NCI-H460 (cell line): ENCODE measurements around the gene ARHGAP27. TPM values are rescaled to one million over a fixed set of nuclear protein-coding genes. Genes with fewer than 3 reads are reported as not detected.
"Not testable (repeated sequence)": the region's sequence is repeated elsewhere in the genome, so short reads cannot be mapped to it uniquely, and the experiment has no call there.

Source experiments
- DNase-seq: peaks from one replicate; pipeline ENCODE4 v3.0.0-alpha.2; 2016; ENCODE audit warnings: low read depth; ENCODE audit errors: extremely low read depth
- total RNA-seq: library from RNA; depleted of rRNA; stranded (reverse); fragments of >200 nt; shearing (Covaris generic); gene quantifications from 2 replicates; pipeline ENCODE4 v1.2.3, GENCODE V29; 2014

Gene ARHGAP27
- total RNA-seq, 1 experiment from 2014 or later = 4.5 TPM

DNA sequence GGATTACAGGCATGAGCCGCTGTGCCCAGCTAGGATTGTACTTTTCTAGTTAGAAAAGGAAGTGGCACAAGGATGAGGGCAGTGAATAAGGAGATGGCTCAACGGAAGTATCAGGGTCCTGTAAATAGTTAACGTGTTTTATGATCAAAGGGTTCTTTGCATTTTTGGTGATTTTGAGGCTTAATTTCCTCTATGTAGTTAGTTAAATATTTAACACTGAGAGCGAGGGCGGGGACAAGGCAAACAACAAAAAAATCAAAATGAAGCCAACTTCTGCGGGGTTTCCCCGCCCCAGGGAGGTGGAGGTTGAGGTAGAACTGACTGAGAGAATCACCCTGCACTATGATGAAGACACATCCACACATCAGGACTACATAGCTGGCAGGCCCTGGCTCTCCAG, 15.4 kb upstream of the ARHGAP27 start:
- DNase-seq = not testable (repeated sequence)

- not testable (repeated sequence) for DNase-seq
These were observed 15.0 kb upstream of the ARHGAP27 start for GRCh38 chr17:45447650-45448049.

DNA sequence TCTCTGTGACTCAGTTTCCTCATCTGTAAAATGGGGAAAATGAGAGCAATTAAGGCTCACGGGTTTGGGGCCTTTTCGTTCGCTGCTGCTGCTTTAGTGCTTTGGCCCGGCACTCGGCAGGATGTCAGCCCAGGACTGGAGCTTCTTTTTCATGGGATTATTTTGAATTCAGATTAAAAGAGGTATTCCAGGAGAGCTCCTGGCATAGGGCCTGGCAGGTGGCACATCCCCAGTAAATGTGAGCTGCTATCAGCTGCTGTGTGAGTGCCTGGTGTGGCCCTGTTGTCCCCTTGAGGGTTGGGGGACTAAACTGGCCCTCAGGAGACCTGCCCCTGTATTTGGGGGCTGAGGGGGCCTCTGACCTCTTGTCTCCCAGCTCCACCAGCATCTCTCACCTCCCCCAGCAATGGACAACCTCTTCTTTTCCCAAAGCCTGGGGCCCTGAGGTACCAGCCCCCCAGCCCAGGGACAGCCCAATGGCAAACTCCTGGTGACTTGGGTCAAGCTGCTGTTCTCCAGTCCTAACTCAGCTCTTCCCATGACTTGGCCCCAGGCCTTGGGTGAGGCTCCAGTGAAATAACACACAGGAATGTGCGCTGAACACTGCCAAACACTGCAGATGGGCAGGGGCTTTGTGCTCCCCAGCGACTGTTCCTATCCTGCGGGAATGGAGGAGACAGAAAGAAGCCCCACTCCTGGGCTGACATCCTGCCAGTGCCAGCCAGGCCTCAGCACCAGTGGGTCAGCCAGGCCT, 14.4 kb upstream of the ARHGAP27 start:
- not testable (repeated sequence) for DNase-seq

DNA sequence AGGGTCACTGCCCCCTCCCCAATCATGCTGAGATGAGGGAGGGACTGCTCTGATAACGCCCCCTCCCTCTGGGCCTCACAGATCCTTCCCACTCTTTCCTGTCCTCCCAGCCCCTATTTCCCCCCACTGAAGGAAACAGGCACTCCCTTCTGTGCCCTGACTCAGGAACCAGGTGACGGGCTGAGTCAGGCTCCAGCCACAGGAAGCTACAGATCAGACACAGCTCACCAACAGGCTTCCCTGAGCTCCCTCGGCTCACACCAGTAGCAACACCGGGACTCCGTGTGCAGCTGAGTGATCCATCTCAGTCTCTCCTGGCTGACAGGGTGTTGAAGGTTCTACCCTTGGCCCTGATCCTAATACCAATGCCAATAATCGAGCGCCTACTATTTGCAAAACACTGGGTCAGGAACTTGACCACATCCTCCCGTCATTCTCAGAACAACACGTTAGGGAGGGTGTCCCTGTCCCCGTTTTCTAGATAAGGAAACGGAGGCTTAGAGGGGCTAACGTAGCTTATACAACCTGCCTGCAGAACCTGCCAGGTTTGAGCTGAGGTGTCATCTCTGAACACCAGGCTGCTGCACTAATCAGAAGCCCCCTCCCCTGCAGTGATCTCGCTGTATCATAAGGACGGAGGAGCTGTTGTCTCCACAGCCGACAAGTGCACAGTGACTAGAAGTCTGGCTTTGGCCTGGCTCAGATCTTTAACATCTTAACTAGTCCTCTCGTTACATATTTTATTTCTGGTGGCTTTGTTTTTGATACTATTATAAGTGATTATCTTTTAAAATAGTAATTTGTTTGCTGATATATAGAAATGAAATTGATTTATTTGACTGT, 13.5 kb upstream of the ARHGAP27 start:
- DNase-seq = not testable (repeated sequence)

- not testable (repeated sequence) for DNase-seq
These were observed 12.5 kb upstream of the ARHGAP27 start for GRCh38 chr17:45444856-45445820.

DNA sequence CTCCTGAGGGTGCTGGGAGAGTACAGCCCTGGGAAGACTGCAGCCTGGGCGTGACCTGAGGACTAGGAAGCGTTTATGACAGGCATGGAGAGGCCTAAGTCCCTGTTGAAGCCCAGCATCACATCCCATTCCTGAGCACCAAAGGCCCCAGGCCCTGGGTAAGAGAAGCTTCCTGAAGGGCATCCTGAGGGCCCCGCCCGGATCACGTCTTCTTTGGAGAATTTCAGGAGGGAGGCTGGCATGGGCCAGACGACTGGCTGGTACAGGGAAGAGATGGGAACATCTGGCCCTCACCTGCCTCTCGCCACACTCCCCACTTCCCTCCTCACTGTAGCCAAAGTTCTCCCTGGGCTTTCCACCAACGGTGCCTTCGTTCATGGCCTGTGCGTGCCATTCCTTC, 11.6 kb upstream of the ARHGAP27 start:
- DNase-seq = not testable (repeated sequence)

DNA sequence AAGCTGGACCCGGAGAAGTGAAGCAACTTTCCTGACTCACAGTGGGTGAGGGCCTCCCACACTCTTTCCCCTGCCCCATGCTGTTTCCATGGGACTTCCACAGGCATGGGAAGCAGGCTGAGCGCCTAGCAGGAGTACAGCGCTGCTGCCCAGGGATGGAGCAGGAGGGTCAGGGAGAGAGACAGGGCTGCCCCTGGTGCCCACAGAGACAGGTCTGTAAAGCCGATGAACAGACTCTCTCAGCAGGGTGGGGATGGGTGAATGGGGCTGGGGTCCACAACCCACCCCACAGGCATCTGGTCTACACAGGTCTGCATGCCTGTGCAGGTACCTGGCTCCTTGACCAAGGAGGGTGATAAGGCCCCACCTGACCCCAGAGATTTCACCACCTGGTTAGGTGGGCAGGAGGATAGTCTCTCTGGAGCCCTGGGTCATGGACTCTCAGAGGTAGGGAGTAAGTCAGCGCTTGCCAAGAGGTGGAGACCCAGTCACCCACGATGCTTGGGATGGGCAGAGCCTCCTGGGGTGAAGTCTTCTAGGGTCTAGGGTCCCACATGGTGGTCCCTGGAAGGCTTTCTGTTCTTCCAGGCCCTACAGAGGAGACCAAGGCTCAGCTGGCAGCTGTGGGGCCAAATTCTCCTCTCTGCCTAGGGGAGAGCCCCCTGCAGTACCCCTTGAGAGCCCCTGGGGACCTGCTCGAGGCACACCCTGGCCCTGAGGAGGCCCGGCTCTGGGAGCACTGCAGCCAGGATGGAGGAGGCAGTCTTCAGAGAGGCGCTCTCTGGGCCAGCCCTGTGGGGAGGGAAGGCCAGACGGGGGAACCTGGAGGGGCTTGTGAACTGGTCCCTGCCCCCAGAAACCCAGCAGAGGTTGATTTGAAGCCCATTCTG, 10.9 kb upstream of the ARHGAP27 start:
- not testable (repeated sequence) for DNase-seq

- no peak for DNase-seq
These were observed 9.0 kb upstream of the ARHGAP27 start for GRCh38 chr17:45441526-45442310.

- DNase-seq = not testable (repeated sequence)
These were observed 8.3 kb upstream of the ARHGAP27 start for GRCh38 chr17:45440839-45441515.

DNA sequence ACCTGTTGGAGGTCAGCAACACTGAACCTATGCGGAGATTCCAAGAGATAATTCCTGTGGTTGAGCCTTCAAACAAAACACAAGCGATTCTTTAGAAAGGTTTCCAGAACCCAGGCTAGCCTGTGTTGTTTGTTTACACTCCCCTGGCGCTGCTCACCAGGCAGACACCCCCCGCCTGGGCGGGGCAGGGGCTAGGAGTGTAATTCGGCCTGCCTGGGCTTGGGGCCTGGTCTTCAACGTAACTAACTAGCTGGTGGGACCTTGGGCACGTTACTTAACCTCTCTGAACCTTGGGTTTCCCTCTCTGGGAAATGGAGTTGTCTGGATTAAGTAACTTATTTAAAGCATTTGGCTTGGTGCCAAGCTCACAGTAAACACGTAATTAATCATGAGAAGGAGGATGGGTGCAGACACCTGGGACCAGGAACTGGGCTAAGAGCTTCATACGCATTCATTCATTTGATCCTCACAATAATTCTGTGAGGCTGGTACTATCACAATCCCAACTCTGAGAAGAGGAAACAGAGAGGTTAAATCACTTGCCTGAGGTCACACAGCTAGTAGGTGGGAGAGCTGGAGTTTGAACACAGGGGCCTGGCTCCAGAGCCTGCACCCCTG, 7.6 kb upstream of the ARHGAP27 start:
- DNase-seq = no peak

GRCh38 chr17:45438931-45439610, 6.4 kb upstream of the ARHGAP27 start:
- DNase-seq = no peak

- DNase-seq = no peak
These were observed 5.0 kb upstream of the ARHGAP27 start for GRCh38 chr17:45437465-45438283.

DNA sequence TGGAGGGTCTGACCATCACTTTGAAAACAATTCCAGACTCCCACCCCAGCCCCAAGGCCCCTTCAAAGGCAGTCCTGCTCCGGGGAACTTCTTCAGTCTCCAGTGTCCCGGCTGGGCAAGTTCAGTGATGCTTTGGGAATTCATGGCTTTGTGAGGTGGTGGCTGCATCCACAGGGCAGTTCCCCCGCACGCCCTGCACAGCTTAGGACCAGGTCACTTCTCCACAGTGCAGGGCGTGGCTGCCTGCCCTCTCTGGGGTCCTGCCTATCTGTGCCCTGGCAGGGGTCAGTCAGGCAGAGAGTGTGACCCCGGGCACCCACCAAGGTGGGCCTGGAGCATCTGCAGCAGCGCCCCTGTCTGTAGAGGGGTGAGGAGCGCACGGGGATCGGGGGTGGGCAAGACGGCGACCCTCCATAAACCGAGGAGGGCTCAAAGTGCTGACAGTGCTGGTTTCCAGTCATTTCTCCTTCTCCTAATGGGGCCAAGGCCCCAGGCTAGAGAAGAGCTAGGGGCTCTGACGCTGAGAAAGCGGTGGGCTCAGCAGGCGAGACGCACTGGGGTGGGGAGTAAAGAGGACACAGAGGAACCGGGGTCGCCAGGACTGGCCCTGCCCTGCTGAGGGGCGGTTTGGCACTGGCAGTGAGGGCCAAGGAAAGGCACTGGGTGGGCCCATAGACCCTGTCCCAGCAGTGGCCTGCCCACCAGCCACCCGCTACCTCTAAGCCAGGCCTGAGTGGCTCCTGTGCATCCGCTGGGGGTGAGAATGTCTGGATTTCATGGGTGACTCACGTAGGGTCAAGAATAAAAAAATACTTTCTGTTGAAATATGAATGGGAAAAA, 4.2 kb upstream of the ARHGAP27 start:
- no peak for DNase-seq

GRCh38 chr17:45436161-45436560, 3.5 kb upstream of the ARHGAP27 start:
- DNase-seq = no peak

DNA sequence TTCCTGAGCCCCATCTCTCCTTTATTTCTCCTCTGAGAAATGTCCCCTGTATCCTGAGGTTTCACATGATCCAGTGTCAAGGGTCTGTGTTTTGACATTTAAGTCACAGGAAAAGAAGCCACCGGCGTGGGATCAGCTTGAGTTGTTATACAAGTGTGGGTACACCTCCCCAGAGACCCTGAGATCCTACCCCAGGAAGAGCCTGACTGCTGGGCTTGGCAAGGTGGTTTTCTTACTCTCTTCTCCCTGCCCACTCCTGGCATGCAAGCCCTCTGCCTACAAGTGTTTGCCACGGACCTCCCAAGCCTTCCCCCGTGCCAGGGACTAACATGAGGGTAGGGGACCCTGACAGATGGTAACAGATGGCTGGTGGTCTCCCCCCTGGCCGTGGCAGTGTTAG, 2.8 kb upstream of the ARHGAP27 start:
- DNase-seq = no peak

DNA sequence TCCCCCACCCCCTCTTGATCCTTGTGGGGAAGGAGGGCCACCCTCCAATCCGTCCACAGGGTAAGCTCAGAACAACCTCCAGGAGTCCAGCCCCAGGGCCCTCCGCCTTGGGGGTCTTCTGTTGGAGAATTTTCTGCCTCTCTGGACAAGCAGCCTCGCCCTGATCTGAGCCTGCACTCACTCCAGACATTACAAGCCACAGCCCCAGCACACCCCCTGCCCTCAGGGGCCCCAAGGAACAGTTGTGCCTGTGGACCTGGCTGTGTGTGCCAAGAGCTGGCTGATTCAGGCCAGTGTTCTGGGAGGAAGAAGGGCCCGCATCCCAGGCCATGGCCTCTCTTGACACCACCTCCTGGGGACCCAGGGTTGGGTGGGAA, 477 bp upstream of the ARHGAP27 start:
- DNase-seq = no peak
